ENCODE measurements around the gene PCP4. TPM values are rescaled to one million over a fixed set of nuclear protein-coding genes. Genes with fewer than 3 reads are reported as not detected.

Gene PCP4
- total RNA-seq, 1 experiment from 2014 or later = not detected

DNA sequence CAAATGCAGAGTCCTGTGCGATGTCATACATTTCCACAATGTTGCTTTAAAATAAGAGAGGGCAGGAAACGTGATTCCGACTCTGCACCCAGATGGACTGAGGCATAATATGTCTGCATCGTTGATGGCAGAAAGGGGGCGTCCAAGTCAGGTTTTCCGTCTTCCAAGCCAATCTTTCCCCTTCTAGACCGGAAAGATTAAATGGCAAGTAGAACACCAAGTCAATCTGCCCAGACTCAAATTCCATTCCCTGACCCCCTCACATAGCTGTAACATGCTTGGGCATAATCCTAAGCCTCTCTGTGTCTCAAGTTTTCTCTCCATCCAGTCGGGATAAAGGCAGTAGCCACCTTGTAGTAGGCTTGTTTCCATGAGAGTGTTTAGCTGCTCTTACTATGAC is 14.4 kb downstream of the PCP4 start:
- no peak for TF ChIP-seq SIN3A (IDR thresholded peaks at IDR 0.05; ENCODE audit: borderline replicate concordance, insufficient read depth, low read depth, low read length)
- no peak for TF ChIP-seq REST (IDR thresholded peaks at IDR 0.05; ENCODE audit: insufficient read depth in 1 of 2, low read depth in 2 of 2, low read length in 1 of 2)
- TF ChIP-seq, protein P1, sequence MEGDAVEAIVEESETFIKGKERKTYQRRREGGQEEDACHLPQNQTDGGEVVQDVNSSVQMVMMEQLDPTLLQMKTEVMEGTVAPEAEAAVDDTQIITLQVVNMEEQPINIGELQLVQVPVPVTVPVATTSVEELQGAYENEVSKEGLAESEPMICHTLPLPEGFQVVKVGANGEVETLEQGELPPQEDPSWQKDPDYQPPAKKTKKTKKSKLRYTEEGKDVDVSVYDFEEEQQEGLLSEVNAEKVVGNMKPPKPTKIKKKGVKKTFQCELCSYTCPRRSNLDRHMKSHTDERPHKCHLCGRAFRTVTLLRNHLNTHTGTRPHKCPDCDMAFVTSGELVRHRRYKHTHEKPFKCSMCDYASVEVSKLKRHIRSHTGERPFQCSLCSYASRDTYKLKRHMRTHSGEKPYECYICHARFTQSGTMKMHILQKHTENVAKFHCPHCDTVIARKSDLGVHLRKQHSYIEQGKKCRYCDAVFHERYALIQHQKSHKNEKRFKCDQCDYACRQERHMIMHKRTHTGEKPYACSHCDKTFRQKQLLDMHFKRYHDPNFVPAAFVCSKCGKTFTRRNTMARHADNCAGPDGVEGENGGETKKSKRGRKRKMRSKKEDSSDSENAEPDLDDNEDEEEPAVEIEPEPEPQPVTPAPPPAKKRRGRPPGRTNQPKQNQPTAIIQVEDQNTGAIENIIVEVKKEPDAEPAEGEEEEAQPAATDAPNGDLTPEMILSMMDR (IDR thresholded peaks at IDR 0.05) = peak; percentile 11; the same call in 1 of the 2 replicates
- TF ChIP-seq TCF7L2 (IDR thresholded peaks at IDR 0.05; ENCODE audit: low read depth, low read length) = no peak
- no peak for TF ChIP-seq POLR2AphosphoS5 (IDR thresholded peaks at IDR 0.05; ENCODE audit: low read depth, low read length)
- H3K36me3 ChIP-seq (ENCODE audit: control insufficient read depth, insufficient read depth, low read length) = no peaks in the 10 kb centered on the region
- DNase-seq (ENCODE audit: low read depth, low spot score) = no peak
- H3K4me1 ChIP-seq (ENCODE audit: control insufficient read depth, insufficient read depth, low read length) = no peaks in the 10 kb centered on the region
- H3K4me3 ChIP-seq (ENCODE audit: low read depth in 2 of 2, low read length in 2 of 2) = no peak overlapping the region
- H3K9me3 ChIP-seq (ENCODE audit: control insufficient read depth, insufficient read depth, low read depth, low read length) = no peaks in the 10 kb centered on the region
- no peak for ATAC-seq
- no TSS peak for BruUV-seq (replicated peaks)
- no peak overlapping the region for H3K27ac ChIP-seq (ENCODE audit: low read length)
- in situ Hi-C loops (cut with HindIII; ENCODE audit: low pct_unique_long_range_greater_than_20kb, low sequenced_read_pairs) = no loop called here
- ChIA-PET CTCF (no interaction called here), POLR2A (no interaction called here)
- intact Hi-C loops (cut with micrococcal nuclease; ENCODE audit: unreplicated experiment) = no loop called here
- no peaks in the 10 kb centered on the region; the same call in 1 of the 2 replicates for H3K27me3 ChIP-seq (ENCODE audit: control insufficient read depth, insufficient read depth, low read length)

GRCh38 chr21:39882151-39882838 is 15.1 kb downstream of the PCP4 start:
- POLR2A ChIA-PET = no interaction called here
- Histone ChIP-seq H3K9me3 (ENCODE audit: control insufficient read depth, insufficient read depth, low read depth, low read length) (no peaks in the 10 kb centered on the region), H3K27me3 (ENCODE audit: control insufficient read depth, insufficient read depth, low read length) (no peaks in the 10 kb centered on the region; the same call in 1 of the 2 replicates), H3K27ac (ENCODE audit: low read length) (no peak overlapping the region), H3K4me1 (ENCODE audit: control insufficient read depth, insufficient read depth, low read length) (no peaks in the 10 kb centered on the region), H3K36me3 (ENCODE audit: control insufficient read depth, insufficient read depth, low read length) (no peaks in the 10 kb centered on the region), H3K4me3 (ENCODE audit: low read depth in 2 of 2, low read length in 2 of 2) (no peak overlapping the region)
- CTCF ChIA-PET = no interaction called here
- intact Hi-C loops (cut with micrococcal nuclease; ENCODE audit: unreplicated experiment) (no loop called here), in situ Hi-C loops (cut with HindIII; ENCODE audit: low pct_unique_long_range_greater_than_20kb, low sequenced_read_pairs) (no loop called here)
- no peak for TF ChIP-seq SIN3A (IDR thresholded peaks at IDR 0.05; ENCODE audit: borderline replicate concordance, insufficient read depth, low read depth, low read length)
- no peak for TF ChIP-seq TCF7L2 (IDR thresholded peaks at IDR 0.05; ENCODE audit: low read depth, low read length)
- TF ChIP-seq, protein P1 (IDR thresholded peaks at IDR 0.05) = no peak
- TF ChIP-seq REST (IDR thresholded peaks at IDR 0.05; ENCODE audit: insufficient read depth in 1 of 2, low read depth in 2 of 2, low read length in 1 of 2) = no peak
- no peak for TF ChIP-seq POLR2AphosphoS5 (IDR thresholded peaks at IDR 0.05; ENCODE audit: low read depth, low read length)
- DNase-seq (ENCODE audit: low read depth, low spot score) = no peak
- BruUV-seq (replicated peaks) = no TSS peak
- no peak for ATAC-seq
